ENCODE results near the gene TRIP10.
"Not testable (repeated sequence)": the region's sequence is repeated elsewhere in the genome, so short reads cannot be mapped to it uniquely, and the experiment has no call there.

Gene TRIP10

DNA sequence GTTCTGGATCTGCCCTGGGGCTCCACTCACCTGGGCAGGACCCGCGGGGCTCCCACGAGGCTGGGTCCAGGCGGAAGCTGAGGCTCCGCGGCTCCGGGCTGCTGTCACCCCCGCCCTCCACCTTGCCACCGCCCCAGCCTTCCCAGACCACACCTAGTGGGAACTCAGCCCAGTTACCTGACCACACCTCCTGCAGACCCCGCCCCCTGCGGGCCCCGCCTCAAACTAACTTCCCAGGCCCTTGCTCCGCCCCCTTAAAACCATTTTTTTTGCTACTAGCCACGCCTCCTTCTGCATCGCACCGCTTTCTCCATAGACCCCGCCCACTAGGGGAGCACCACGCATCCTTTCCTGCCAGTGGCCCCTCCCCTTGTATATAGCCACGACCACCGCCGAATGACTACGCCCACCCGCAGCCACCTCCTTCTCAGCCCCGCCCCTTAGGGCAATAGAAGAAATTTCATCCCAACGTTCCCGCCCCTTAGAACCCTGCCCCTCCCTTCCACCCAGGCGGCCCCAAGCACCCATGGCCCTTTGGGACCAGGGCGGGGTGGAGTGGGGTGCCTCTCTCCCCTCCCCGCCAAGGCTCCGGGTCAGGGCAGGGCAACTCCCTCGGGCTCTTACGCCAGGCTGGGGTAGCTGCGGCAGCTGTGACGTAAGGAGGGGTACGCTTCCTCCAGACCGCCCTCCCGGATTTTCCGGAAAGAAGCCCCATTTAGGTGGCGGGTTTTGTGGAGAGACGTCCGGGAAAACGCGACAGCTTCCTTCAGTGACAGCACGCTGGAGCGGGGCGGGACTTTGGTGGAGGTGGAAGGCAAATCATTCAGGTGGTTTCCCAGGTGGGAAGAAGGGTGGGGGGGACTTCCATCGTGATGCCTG lies 28.1 kb downstream of the TRIP10 start, which contains the start of gene SH2D3A:
Gene SH2D3A, minus strand, starts transcription at position 79 of the 879 bp plus-strand sequence. CDS start 3,687 bp downstream, outside the sequence.
- peak; percentile 96 for DNase-seq
- H3K27ac ChIP-seq (ENCODE audit: low read length), result peak within 1 kb of the TSS; percentile 66
- H3K4me2 ChIP-seq (ENCODE audit: low read depth, low read length), result peak within 1 kb of the TSS; percentile 93
- H4K20me1 ChIP-seq (ENCODE audit: insufficient read depth, low read length), result no peaks in the 10 kb centered on the region
- peak within 1 kb of the TSS; percentile 97 for H2AFZ ChIP-seq (ENCODE audit: low read length)
- H3K4me1 ChIP-seq (ENCODE audit: low read length), result peaks cover 24% of the 10 kb centered on the region
- H3K9me2 ChIP-seq (replicated peaks; ENCODE audit: insufficient read depth, low read length), result no peaks in the 10 kb centered on the region
- TF ChIP-seq, protein P1, sequence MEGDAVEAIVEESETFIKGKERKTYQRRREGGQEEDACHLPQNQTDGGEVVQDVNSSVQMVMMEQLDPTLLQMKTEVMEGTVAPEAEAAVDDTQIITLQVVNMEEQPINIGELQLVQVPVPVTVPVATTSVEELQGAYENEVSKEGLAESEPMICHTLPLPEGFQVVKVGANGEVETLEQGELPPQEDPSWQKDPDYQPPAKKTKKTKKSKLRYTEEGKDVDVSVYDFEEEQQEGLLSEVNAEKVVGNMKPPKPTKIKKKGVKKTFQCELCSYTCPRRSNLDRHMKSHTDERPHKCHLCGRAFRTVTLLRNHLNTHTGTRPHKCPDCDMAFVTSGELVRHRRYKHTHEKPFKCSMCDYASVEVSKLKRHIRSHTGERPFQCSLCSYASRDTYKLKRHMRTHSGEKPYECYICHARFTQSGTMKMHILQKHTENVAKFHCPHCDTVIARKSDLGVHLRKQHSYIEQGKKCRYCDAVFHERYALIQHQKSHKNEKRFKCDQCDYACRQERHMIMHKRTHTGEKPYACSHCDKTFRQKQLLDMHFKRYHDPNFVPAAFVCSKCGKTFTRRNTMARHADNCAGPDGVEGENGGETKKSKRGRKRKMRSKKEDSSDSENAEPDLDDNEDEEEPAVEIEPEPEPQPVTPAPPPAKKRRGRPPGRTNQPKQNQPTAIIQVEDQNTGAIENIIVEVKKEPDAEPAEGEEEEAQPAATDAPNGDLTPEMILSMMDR (IDR thresholded peaks at IDR 0.05; ENCODE audit: low read length), result no peak
- TF ChIP-seq EZH2phosphoT487 (IDR thresholded peaks at IDR 0.05; ENCODE audit: low read length) (no peak), EZH2 (optimal IDR thresholded peaks at IDR 0.05; ENCODE audit: low read depth, low read length) (no peak)
- H3K9me3 ChIP-seq (replicated peaks; ENCODE audit: insufficient read depth, low read length), result no peaks in the 10 kb centered on the region
- H3F3A ChIP-seq (ENCODE audit: insufficient read depth, low read length), result peaks cover 22% of the 10 kb centered on the region
- peak within 1 kb of the TSS; percentile 85 for H3K4me3 ChIP-seq (ENCODE audit: low read length)
- peak within 1 kb of the TSS; percentile 66 for H3K9ac ChIP-seq (ENCODE audit: low read length)
- H3K79me2 ChIP-seq (ENCODE audit: low read length), result peaks cover 49% of the 10 kb centered on the region
- H3K27me3 ChIP-seq (replicated peaks; ENCODE audit: insufficient read depth, low read length), result no peaks in the 10 kb centered on the region
- H3K36me3 ChIP-seq (replicated peaks; ENCODE audit: insufficient read depth, low read length), result no peaks in the 10 kb centered on the region

DNA sequence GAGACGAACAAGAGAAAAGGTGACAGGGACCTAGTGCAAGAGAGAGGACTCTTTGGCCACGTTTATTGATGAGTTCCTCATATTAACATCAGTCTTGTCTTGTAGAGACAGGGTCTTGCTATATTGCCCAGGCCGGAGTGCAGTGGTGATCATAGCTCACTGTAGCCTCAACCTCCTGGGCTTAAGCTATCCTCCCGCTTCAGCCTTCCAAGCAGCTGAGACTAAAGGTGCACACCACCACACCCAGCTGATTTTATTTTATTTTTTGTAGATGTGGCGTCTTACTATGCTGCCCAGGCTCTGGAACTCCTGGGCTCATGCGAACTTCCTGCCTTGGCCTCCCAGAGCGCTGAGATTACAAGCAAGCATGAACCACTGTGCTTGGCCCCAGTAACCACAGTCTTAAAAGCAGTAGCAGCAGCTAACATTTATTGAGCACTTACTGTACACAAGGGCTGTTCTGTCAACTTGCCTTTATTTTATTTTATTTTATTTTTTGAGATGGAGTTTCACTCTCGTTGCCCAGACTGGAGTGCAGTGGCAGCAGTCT lies 28.8 kb downstream of the TRIP10 start:
- Histone ChIP-seq H3K27me3 (replicated peaks; ENCODE audit: insufficient read depth, low read length) (no peaks in the 10 kb centered on the region), H2AFZ (ENCODE audit: low read length) (peak overlapping the region; percentile 97), H4K20me1 (ENCODE audit: insufficient read depth, low read length) (no peaks in the 10 kb centered on the region), H3K4me1 (ENCODE audit: low read length) (peaks cover 24% of the 10 kb centered on the region), H3K9ac (ENCODE audit: low read length) (peak overlapping the region; percentile 49; the same call in 1 of the 2 replicates), H3K4me2 (ENCODE audit: low read depth, low read length) (peak overlapping the region; percentile 93), H3K36me3 (replicated peaks; ENCODE audit: insufficient read depth, low read length) (no peaks in the 10 kb centered on the region), H3K9me2 (replicated peaks; ENCODE audit: insufficient read depth, low read length) (no peaks in the 10 kb centered on the region), H3K9me3 (replicated peaks; ENCODE audit: insufficient read depth, low read length) (no peaks in the 10 kb centered on the region), H3F3A (ENCODE audit: insufficient read depth, low read length) (peaks cover 29% of the 10 kb centered on the region), H3K27ac (ENCODE audit: low read length) (peak overlapping the region; percentile 40; the same call in 1 of the 2 replicates), H3K79me2 (ENCODE audit: low read length) (peaks cover 53% of the 10 kb centered on the region), H3K4me3 (ENCODE audit: low read length) (peak overlapping the region; percentile 85)
- DNase-seq, result no peak
- TF ChIP-seq EZH2 (optimal IDR thresholded peaks at IDR 0.05; ENCODE audit: low read depth, low read length) (no peak), EZH2phosphoT487 (IDR thresholded peaks at IDR 0.05; ENCODE audit: low read length) (no peak)
- TF ChIP-seq, protein P1 (IDR thresholded peaks at IDR 0.05; ENCODE audit: low read length), result no peak

DNA sequence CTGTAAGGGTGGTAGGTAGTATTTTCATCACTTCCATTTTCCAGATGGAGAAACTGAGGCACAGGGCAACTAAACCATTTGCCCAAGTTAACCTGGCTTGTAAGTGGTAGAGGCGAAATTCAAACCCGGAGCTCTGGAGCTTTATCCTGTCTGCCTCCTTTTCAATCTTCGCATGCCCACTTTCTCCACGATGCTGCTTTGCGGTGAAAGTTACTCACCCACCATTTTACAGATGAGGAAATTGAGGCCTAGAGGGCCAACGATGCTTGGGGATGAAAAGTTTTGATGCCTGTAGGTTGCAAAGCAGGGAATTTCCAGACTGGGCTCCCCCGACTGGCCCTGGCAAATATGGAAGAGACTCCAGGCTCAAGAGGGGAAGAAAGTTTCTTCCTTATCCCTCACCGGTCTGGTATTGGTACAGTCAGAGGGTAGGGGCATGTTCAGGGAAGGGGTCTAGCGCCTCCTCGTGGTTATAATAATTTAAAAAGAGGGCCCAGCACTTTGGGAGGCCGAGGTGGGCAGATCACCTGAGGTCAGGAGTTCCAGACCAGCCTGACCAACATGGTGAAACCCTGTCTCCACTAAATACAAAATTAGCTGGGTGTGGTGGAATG lies 29.6 kb downstream of the TRIP10 start:
- H3K36me3 ChIP-seq (replicated peaks; ENCODE audit: insufficient read depth, low read length), result no peaks in the 10 kb centered on the region
- no peak overlapping the region for H2AFZ ChIP-seq (ENCODE audit: low read length)
- no peaks in the 10 kb centered on the region for H3K9me2 ChIP-seq (replicated peaks; ENCODE audit: insufficient read depth, low read length)
- TF ChIP-seq, protein P1 (IDR thresholded peaks at IDR 0.05; ENCODE audit: low read length), result peak; percentile 40
- no peak for TF ChIP-seq EZH2 (optimal IDR thresholded peaks at IDR 0.05; ENCODE audit: low read depth, low read length)
- H3K4me2 ChIP-seq (ENCODE audit: low read depth, low read length), result no peak overlapping the region
- no peaks in the 10 kb centered on the region for H3K27me3 ChIP-seq (replicated peaks; ENCODE audit: insufficient read depth, low read length)
- H3K4me1 ChIP-seq (ENCODE audit: low read length), result peaks cover 24% of the 10 kb centered on the region
- no peak overlapping the region for H3K4me3 ChIP-seq (ENCODE audit: low read length)
- H4K20me1 ChIP-seq (ENCODE audit: insufficient read depth, low read length), result no peaks in the 10 kb centered on the region
- H3K9ac ChIP-seq (ENCODE audit: low read length), result no peak overlapping the region
- no peak overlapping the region for H3K27ac ChIP-seq (ENCODE audit: low read length)
- DNase-seq, result peak; percentile 26
- H3K9me3 ChIP-seq (replicated peaks; ENCODE audit: insufficient read depth, low read length), result no peaks in the 10 kb centered on the region
- peaks cover 32% of the 10 kb centered on the region for H3F3A ChIP-seq (ENCODE audit: insufficient read depth, low read length)
- peaks cover 55% of the 10 kb centered on the region for H3K79me2 ChIP-seq (ENCODE audit: low read length)

DNA sequence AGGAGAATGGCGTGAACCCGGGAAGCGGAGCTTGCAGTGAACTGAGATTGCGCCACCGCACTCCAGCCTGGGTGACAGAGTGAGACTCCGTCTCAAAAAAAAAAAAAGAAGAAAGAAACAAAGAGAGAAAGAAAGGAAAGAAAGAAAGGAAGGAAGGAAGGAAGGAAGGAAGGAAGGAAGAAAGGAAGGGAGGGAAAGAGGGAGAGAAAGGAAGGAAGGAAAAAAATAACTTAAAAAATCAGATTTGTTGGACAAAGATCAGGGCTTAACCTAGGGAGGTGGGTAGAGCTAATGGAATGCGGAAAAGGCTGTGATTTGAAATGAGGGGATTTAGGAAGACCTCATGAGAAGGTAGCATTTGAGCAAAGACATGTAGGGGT lies 32.2 kb downstream of the TRIP10 start:
- not testable (repeated sequence) for H3K9me2 ChIP-seq (replicated peaks; ENCODE audit: insufficient read depth, low read length); H3K9me3 ChIP-seq (replicated peaks; ENCODE audit: insufficient read depth, low read length)
- H3K79me2 ChIP-seq (ENCODE audit: low read length), result peaks cover 54% of the 10 kb centered on the region

More for the DNA sequence above, 32.2 kb downstream of the TRIP10 start:
- not testable (repeated sequence) for H3K4me3 ChIP-seq (ENCODE audit: low read length); H3K27me3 ChIP-seq (replicated peaks; ENCODE audit: insufficient read depth, low read length); H4K20me1 ChIP-seq (ENCODE audit: insufficient read depth, low read length); H3K36me3 ChIP-seq (replicated peaks; ENCODE audit: insufficient read depth, low read length); DNase-seq; H3K9ac ChIP-seq (ENCODE audit: low read length); H3K4me2 ChIP-seq (ENCODE audit: low read depth, low read length)
- Histone ChIP-seq H3K27ac (ENCODE audit: low read length) (peak overlapping the region; percentile 64; the same call in 1 of the 2 replicates), H2AFZ (ENCODE audit: low read length) (0 out of 2 replicates have a peak overlapping the region, but pooled peaks have one; percentile 25), H3K4me1 (ENCODE audit: low read length) (peaks cover 22% of the 10 kb centered on the region), H3F3A (ENCODE audit: insufficient read depth, low read length) (peaks cover 26% of the 10 kb centered on the region)

All from MM.1S (cell line).